Osteoblast (primary cell): ENCODE data around the gene OPRPN. TPM values are rescaled to one million over a fixed set of nuclear protein-coding genes. Genes with fewer than 3 reads are reported as not detected.

Experiments used
- DNase-seq: peaks from one replicate; pipeline ENCODE4 v3.0.0; 2011; ENCODE audit warnings: low spot score, mixed read lengths; ENCODE audit not compliant: insufficient read length; ENCODE audit errors: missing footprints
- H2AFZ ChIP-seq: 2 replicates; pipeline ENCODE4 v1.6.0; 2011; ENCODE audit warnings: mild to moderate bottlenecking, low read length
- H3K27ac ChIP-seq: 2 replicates; pipeline ENCODE4 v1.5.1; 2011; ENCODE audit warnings: mild to moderate bottlenecking, low read depth, low read length, moderate library complexity
- H3K27me3 ChIP-seq: 2 replicates; pipeline ENCODE4 v1.6.0; 2012; ENCODE audit warnings: mild to moderate bottlenecking, control low read depth, inconsistent platforms, low read length, moderate library complexity; ENCODE audit not compliant: insufficient read depth
- H3K36me3 ChIP-seq: 2 replicates; pipeline ENCODE4 v1.5.1; 2011; ENCODE audit warnings: mild to moderate bottlenecking, low read length, control low read depth, moderate library complexity; ENCODE audit not compliant: insufficient read depth
- H3K4me1 ChIP-seq: 2 replicates; pipeline ENCODE4 v1.5.1; 2011; ENCODE audit warnings: mild to moderate bottlenecking, low read length, control low read depth, moderate library complexity; ENCODE audit not compliant: insufficient read depth
- H3K4me2 ChIP-seq: 2 replicates; pipeline ENCODE4 v1.6.0; 2011; ENCODE audit warnings: mild to moderate bottlenecking, low read length; ENCODE audit not compliant: insufficient read depth
- H3K4me3 ChIP-seq: fragments of 200-600 bp; sonication (generic); 3 replicates; pipeline ENCODE4 v1.5.1; 2012; ENCODE audit warnings: mild to moderate bottlenecking, low read length, inconsistent platforms; ENCODE audit not compliant: insufficient read depth
- H3K79me2 ChIP-seq: 2 replicates; pipeline ENCODE4 v1.6.0; 2012; ENCODE audit warnings: mild to moderate bottlenecking, low read length, control low read depth, inconsistent platforms; ENCODE audit not compliant: insufficient read depth
- H3K9me3 ChIP-seq: 2 replicates; pipeline ENCODE4 v1.5.1; 2011; ENCODE audit warnings: low read depth, low read length, control low read depth
- H4K20me1 ChIP-seq: 2 replicates; pipeline ENCODE4 v1.6.0; 2012; ENCODE audit warnings: mild to moderate bottlenecking, low read length, control low read depth; ENCODE audit not compliant: insufficient read depth
- total RNA-seq: library from RNA; depleted of rRNA; stranded (reverse); fragments of >200 nt; gene quantifications from 2 replicates; pipeline ENCODE4 v1.2.3, GENCODE V29; 2012
- TF ChIP-seq, protein P1 (sequence below): IDR thresholded peaks from 2 replicates; pipeline ENCODE4 v1.5.1; 2011; ENCODE audit warnings: mild to moderate bottlenecking, low read depth, low read length, moderate library complexity; ENCODE audit errors: extremely low read depth

OPRPN gene
- total RNA-seq, 1 donor = not detected

DNA sequence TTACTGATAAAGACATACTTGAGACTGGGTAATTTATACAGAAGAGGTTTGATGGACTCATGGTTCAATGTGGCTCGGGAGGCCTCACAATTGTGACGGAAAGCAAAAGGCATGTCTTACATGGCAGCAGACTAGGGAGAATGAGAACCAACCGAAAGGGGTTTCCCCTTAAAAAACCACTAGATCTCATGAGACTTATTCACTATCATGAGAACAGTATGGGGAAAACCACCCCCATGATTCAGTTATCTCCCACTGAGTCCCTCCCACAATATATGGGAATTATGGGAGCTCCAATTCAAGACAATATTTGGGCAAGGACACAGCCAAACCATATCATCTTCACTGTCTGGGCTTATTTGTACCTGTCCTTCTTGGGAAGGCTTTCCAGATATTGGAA is 51.5 kb downstream of the OPRPN start:
- H3K79me2 ChIP-seq = no peaks in the 10 kb centered on the region
- DNase-seq = no peak
- H3K4me3 ChIP-seq = no peak overlapping the region
- H3K9me3 ChIP-seq = no peaks in the 10 kb centered on the region
- no peaks in the 10 kb centered on the region for H4K20me1 ChIP-seq
- no peaks in the 10 kb centered on the region for H3K4me1 ChIP-seq
- no peak overlapping the region for H3K4me2 ChIP-seq
- no peaks in the 10 kb centered on the region for H3K27me3 ChIP-seq
- H2AFZ ChIP-seq = no peak overlapping the region
- TF ChIP-seq, protein P1, sequence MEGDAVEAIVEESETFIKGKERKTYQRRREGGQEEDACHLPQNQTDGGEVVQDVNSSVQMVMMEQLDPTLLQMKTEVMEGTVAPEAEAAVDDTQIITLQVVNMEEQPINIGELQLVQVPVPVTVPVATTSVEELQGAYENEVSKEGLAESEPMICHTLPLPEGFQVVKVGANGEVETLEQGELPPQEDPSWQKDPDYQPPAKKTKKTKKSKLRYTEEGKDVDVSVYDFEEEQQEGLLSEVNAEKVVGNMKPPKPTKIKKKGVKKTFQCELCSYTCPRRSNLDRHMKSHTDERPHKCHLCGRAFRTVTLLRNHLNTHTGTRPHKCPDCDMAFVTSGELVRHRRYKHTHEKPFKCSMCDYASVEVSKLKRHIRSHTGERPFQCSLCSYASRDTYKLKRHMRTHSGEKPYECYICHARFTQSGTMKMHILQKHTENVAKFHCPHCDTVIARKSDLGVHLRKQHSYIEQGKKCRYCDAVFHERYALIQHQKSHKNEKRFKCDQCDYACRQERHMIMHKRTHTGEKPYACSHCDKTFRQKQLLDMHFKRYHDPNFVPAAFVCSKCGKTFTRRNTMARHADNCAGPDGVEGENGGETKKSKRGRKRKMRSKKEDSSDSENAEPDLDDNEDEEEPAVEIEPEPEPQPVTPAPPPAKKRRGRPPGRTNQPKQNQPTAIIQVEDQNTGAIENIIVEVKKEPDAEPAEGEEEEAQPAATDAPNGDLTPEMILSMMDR = no peak
- H3K36me3 ChIP-seq = no peaks in the 10 kb centered on the region
- H3K27ac ChIP-seq = no peak overlapping the region

DNA sequence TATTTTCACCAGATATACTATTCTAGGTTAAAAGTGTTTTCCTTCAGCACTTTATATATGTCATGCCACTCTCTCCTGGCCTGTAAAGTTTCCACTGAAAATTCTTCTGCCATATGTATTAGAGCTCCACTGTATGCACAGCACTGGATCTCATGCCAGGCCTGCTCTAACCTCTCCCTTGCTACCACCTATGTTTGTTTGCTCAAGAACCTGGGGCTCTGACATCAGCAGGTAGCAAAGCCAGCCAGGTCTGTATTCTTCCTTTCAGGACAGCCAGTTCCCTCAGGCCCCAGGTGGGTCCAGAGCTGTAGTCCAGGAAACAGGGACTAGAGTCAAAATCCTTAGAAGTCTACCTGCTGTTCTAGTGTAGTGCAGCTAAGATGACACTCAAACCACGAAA is 55.2 kb downstream of the OPRPN start:
- TF ChIP-seq, protein P1 = no peak
- Histone ChIP-seq H3K79me2 (no peaks in the 10 kb centered on the region), H3K4me3 (no peak overlapping the region), H3K9me3 (no peaks in the 10 kb centered on the region), H4K20me1 (no peaks in the 10 kb centered on the region), H3K36me3 (no peaks in the 10 kb centered on the region), H3K4me1 (no peaks in the 10 kb centered on the region), H2AFZ (no peak overlapping the region), H3K27ac (no peak overlapping the region), H3K27me3 (no peaks in the 10 kb centered on the region), H3K4me2 (no peak overlapping the region)
- DNase-seq = no peak

Other genes with a start within 250 kb of the OPRPN start
- gene PRR27, start 243.7 kb upstream of the OPRPN start, total RNA-seq = not detected in 2 replicates
- not detected in 2 replicates for gene ODAM, start 202.2 kb upstream of the OPRPN start, total RNA-seq
- gene FDCSP, start 171.8 kb upstream of the OPRPN start, total RNA-seq = not detected in 2 replicates
- gene CSN3, start 155.3 kb upstream of the OPRPN start, total RNA-seq = not detected in 2 replicates
- gene CABS1, start 63.0 kb upstream of the OPRPN start, total RNA-seq = not detected in 2 replicates
- gene SMR3A, start 37.2 kb upstream of the OPRPN start, total RNA-seq = not detected in 2 replicates
- not detected in 2 replicates for gene SMR3B, start 14.8 kb upstream of the OPRPN start, total RNA-seq
- not detected in 2 replicates for gene MUC7, start 74.3 kb downstream of the OPRPN start, total RNA-seq
- gene AMTN, start 120.6 kb downstream of the OPRPN start, total RNA-seq = not detected in 2 replicates
- not detected in 2 replicates for gene AMBN, start 194.3 kb downstream of the OPRPN start, total RNA-seq
- not detected in 2 replicates for gene ENAM, start 230.8 kb downstream of the OPRPN start, total RNA-seq